HepG2 (cell line): ENCODE data around the gene CCL16. TPM values are rescaled to one million over a fixed set of nuclear protein-coding genes. Genes with fewer than 3 reads are reported as not detected.

ENCODE experiments used
- AGO2 ChIP-seq: fragments of 200-400 bp; formaldehyde crosslinking; optimal IDR thresholded peaks from 2 replicates; pipeline ENCODE3; 2017; ENCODE audit warnings: mild to moderate bottlenecking, low read depth, low read length, moderate library complexity
- BHLHE40 ChIP-seq: IDR thresholded peaks from 2 replicates; pipeline ENCODE4 v1.6.1; 2011; ENCODE audit warnings: low read length, improper control_type of control experiment
- CEBPB ChIP-seq: IDR thresholded peaks from 2 replicates; pipeline ENCODE4 v1.6.1; 2011; ENCODE audit warnings: low read depth, low read length, improper control_type of control experiment, borderline replicate concordance
- DNMT3B ChIP-seq: conservative IDR thresholded peaks from 2 replicates; pipeline ENCODE4 v1.6.1; 2016; ENCODE audit warnings: missing biosample characterization, control low read depth
- ESRRA ChIP-seq: sonication (generic); formaldehyde crosslinking; IDR thresholded peaks from 2 replicates; pipeline ENCODE4 v1.5.1; 2020; ENCODE audit warnings: mild to moderate bottlenecking, low read depth, missing genetic modification reagents
- FOXA1 ChIP-seq, 2 experiments: fragments of 450-650 bp in 1 of 2; sonication (generic) in 1 of 2; formaldehyde crosslinking in 1 of 2; IDR thresholded peaks; 2 replicates each; pipeline versions ENCODE4 v1.4.0 to v1.6.1; 2016 to 2020; ENCODE audit warnings: missing genetic modification reagents in 1 of 2
- HES4 ChIP-seq: sonication (generic); formaldehyde crosslinking; IDR thresholded peaks from 2 replicates; pipeline ENCODE4 v1.9.0; 2021; ENCODE audit warnings: mild to moderate bottlenecking, missing genetic modification reagents, borderline replicate concordance
- LCORL ChIP-seq, 2 experiments: fragments of 450-650 bp in 1 of 2; sonication (generic) in 1 of 2; formaldehyde crosslinking in 1 of 2; IDR thresholded peaks; 2 replicates each; pipeline versions ENCODE4 v1.5.0 to v1.6.1; 2017 to 2020; ENCODE audit warnings: antibody characterized with exemption in 1 of 2, missing genetic modification reagents in 1 of 2
- MEF2D ChIP-seq: sonication (generic); formaldehyde crosslinking; IDR thresholded peaks from 2 replicates; pipeline ENCODE4 v1.5.1; 2020; ENCODE audit warnings: mild to moderate bottlenecking, missing genetic modification reagents
- NR2F1 ChIP-seq, 2 experiments: fragments of 450-650 bp in 1 of 2; formaldehyde crosslinking in 1 of 2; IDR thresholded peaks; 2 replicates each; pipeline versions ENCODE4 v1.5.0 to v1.6.1; 2016 to 2020; ENCODE audit warnings: mild to moderate bottlenecking in 1 of 2, missing compliant biosample characterization in 1 of 2, missing genetic modification reagents in 1 of 2, moderate library complexity in 1 of 2
- SOX6 ChIP-seq, 2 experiments: fragments of 450-650 bp in 1 of 2; sonication (generic) in 1 of 2; formaldehyde crosslinking in 1 of 2; IDR thresholded peaks; 2 replicates each; pipeline versions ENCODE4 v1.4.0 to v1.6.1; 2017 to 2020; ENCODE audit warnings: antibody characterized with exemption in 1 of 2, mild to moderate bottlenecking in 1 of 2, missing genetic modification reagents in 1 of 2
- SUZ12 ChIP-seq: fragments of 150-350 bp; IDR thresholded peaks from 2 replicates; pipeline ENCODE4 v1.6.1; 2014; ENCODE audit warnings: low read depth, low read length
- TRIM24 ChIP-seq: sonication (generic); formaldehyde crosslinking; IDR thresholded peaks from 2 replicates; pipeline ENCODE4 v1.8.0; 2022; ENCODE audit warnings: mild to moderate bottlenecking, missing genetic modification reagents
- ZNF354B ChIP-seq: sonication (generic); formaldehyde crosslinking; IDR thresholded peaks from 2 replicates; pipeline ENCODE4 v1.8.0; 2022; ENCODE audit warnings: mild to moderate bottlenecking, missing genetic modification reagents
- ZNF563 ChIP-seq: sonication (generic); formaldehyde crosslinking; IDR thresholded peaks from 2 replicates; pipeline ENCODE4 v1.8.0; 2022; ENCODE audit warnings: mild to moderate bottlenecking, moderate library complexity, missing genetic modification reagents
- ZNF598 ChIP-seq: sonication (generic); formaldehyde crosslinking; IDR thresholded peaks from 2 replicates; pipeline ENCODE4 v1.5.1; 2020; ENCODE audit warnings: mild to moderate bottlenecking, missing genetic modification reagents, borderline replicate concordance
- ZNF652 ChIP-seq: IDR thresholded peaks from 2 replicates; pipeline ENCODE4 v1.6.1; 2016; ENCODE audit warnings: low read depth, borderline replicate concordance
- ZNF773 ChIP-seq: sonication (generic); formaldehyde crosslinking; IDR thresholded peaks from 2 replicates; pipeline ENCODE4 v1.4.0; 2020; ENCODE audit warnings: missing genetic modification reagents, borderline replicate concordance
- polyA plus RNA-seq, 8 experiments: library from polyadenylated mRNA; depleted of rRNA in 3 of 8; stranded (reverse) in 7 of 8; unstranded in 1 of 8; fragments of >200 nt; fragmentation: Illumina TruSeq in 4 of 8; extraction: Trizol in 4 of 8; gene quantifications; 2 replicates each; pipeline versions ENCODE4 v1.2.1 to v1.2.3, GENCODE V29; 2011 to 2016; ENCODE audit warnings: low read depth in 4 of 8, missing spikeins in 1 of 8, mixed read lengths in 1 of 8; ENCODE audit not compliant: insufficient read depth in 1 of 8
- total RNA-seq, 5 experiments: library from RNA; depleted of rRNA; stranded (reverse); fragments of >200 nt; fragmentation: Illumina TruSeq; extraction: Trizol; gene quantifications; 2 replicates each; pipeline ENCODE4 v1.2.3, GENCODE V29; 2016; ENCODE audit warnings: low read depth in 1 of 5
- TF ChIP-seq, protein P1 (sequence below): sonication (generic); formaldehyde crosslinking; IDR thresholded peaks from 2 replicates; pipeline ENCODE4 v1.8.1; 2023; ENCODE audit warnings: mild to moderate bottlenecking, inconsistent platforms, moderate library complexity, missing genetic modification reagents, borderline replicate concordance
- TF ChIP-seq, protein P2 (sequence below): sonication (generic); formaldehyde crosslinking; IDR thresholded peaks from 2 replicates; pipeline ENCODE4 v1.4.0; 2020; ENCODE audit warnings: low read depth, mild to moderate bottlenecking, missing genetic modification reagents
- TF ChIP-seq, protein P3 (sequence below), 2 experiments: sonication (generic) in 1 of 2; formaldehyde crosslinking in 1 of 2; IDR thresholded peaks; 2 replicates each; pipeline versions ENCODE4 v1.4.0 to v1.6.1; 2018 to 2020; ENCODE audit warnings: missing genetic modification reagents in 2 of 2, borderline replicate concordance in 1 of 2, low read depth in 1 of 2, mild to moderate bottlenecking in 1 of 2, missing biosample characterization in 1 of 2

The CCL16 gene
- total and polyA plus RNA-seq, 2 of the 13 experiments (the other 11 are each of a cell fraction or from before 2014, with no cell fraction given), result 2.0 to 14.7 TPM

DNA sequence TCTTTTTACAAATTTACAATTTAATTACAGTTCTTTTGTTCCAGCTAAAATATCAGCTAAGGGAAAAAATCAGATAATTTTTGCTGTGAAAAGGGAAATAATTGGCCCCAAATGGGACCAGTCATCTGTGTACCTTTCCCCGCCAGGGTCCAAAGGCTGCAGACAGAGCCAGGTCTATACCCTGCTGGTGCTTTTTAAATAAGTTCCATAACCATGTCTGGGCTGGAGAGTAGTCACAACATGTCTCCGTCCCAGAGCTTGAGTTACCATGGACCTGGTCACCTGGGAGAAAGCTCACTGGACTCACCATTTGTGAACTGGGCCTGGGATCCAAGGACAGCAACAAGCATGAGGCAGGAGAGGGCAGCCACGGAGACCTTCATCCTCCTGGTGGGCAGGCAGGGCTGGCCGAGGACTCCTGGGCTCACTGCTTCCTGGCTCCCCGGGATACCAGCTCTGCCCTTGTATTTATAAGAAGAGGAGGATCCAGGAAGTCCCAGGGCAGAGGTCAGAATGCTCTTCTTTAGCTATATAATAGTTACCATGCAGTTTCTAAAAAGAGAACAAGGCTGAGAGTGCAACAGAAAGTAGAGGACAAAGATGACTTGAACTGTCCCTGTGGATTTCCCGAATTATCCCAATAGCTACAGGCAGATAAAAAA, 19.9 kb upstream of the CCL16 start, which contains the start of gene CCL15 (continued):
- TF ChIP-seq DNMT3B (CRISPR knock-in tag) (no peak), HES4 (no peak), ZNF598 (no peak), ZNF354B (CRISPR knock-in tag) (no peak), SOX6 (IDR thresholded peaks at IDR 0.05) (no peak), SOX6 (CRISPR knock-in tag; IDR thresholded peaks at IDR 0.05) (peak; percentile 40; the same call in 1 of the 2 replicates), ZNF652 (no peak), BHLHE40 (no peak), ESRRA (CRISPR knock-in tag) (0 out of 2 replicates have a peak, but pooled peaks have one; percentile 41), FOXA1 (IDR thresholded peaks at IDR 0.05) (no peak), FOXA1 (CRISPR knock-in tag; IDR thresholded peaks at IDR 0.05) (no peak), AGO2 (no peak), LCORL (IDR thresholded peaks at IDR 0.05) (no peak), LCORL (CRISPR knock-in tag; IDR thresholded peaks at IDR 0.05) (0 out of 2 replicates have a peak, but pooled peaks have one; percentile 30), ZNF773 (no peak), ZNF563 (CRISPR knock-in tag) (no peak), NR2F1 (CRISPR knock-in tag; IDR thresholded peaks at IDR 0.05) (0 out of 4 replicates have a peak, but pooled peaks of 1 of the 2 experiments have one; percentile 10), MEF2D (CRISPR knock-in tag) (no peak), TRIM24 (CRISPR knock-in tag) (no peak), CEBPB (no peak), SUZ12 (no peak)
- TF ChIP-seq, protein P1, sequence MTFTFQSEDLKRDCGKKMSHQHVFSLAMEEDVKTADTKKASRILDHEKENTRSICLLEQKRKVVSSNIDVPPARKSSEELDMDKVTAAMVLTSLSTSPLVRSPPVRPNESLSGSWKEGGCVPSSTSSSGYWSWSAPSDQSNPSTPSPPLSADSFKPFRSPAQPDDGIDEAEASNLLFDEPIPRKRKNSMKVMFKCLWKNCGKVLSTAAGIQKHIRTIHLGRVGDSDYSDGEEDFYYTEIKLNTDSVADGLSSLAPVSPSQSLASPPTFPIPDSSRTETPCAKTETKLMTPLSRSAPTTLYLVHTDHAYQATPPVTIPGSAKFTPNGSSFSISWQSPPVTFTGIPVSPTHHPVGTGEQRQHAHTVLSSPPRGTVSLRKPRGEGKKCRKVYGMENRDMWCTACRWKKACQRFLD, result no peak
- TF ChIP-seq, protein P2, sequence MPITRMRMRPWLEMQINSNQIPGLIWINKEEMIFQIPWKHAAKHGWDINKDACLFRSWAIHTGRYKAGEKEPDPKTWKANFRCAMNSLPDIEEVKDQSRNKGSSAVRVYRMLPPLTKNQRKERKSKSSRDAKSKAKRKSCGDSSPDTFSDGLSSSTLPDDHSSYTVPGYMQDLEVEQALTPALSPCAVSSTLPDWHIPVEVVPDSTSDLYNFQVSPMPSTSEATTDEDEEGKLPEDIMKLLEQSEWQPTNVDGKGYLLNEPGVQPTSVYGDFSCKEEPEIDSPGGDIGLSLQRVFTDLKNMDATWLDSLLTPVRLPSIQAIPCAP (CRISPR knock-in tag), result no peak
- TF ChIP-seq, protein P3, sequence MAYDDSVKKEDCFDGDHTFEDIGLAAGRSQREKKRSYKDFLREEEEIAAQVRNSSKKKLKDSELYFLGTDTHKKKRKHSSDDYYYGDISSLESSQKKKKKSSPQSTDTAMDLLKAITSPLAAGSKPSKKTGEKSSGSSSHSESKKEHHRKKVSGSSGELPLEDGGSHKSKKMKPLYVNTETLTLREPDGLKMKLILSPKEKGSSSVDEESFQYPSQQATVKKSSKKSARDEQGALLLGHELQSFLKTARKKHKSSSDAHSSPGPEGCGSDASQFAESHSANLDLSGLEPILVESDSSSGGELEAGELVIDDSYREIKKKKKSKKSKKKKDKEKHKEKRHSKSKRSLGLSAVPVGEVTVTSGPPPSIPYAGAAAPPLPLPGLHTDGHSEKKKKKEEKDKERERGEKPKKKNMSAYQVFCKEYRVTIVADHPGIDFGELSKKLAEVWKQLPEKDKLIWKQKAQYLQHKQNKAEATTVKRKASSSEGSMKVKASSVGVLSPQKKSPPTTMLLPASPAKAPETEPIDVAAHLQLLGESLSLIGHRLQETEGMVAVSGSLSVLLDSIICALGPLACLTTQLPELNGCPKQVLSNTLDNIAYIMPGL (CRISPR knock-in tag; IDR thresholded peaks at IDR 0.05; ENCODE audit: borderline replicate concordance in 1 of 2, low read depth in 1 of 2), result 0 out of 4 replicates have a peak, but pooled peaks of 1 of the 2 experiments have one; percentile 7
